Brain pericyte (primary cell): ENCODE measurements around the gene E2F7.
A peak's percentile ranks its signal among the peaks of the same experiment; 100 is the strongest.

Source experiments
- DNase-seq: peaks from one replicate; pipeline ENCODE4 v3.0.0-alpha.2; 2012; ENCODE audit warnings: low read depth, low spot score

The E2F7 gene

DNA sequence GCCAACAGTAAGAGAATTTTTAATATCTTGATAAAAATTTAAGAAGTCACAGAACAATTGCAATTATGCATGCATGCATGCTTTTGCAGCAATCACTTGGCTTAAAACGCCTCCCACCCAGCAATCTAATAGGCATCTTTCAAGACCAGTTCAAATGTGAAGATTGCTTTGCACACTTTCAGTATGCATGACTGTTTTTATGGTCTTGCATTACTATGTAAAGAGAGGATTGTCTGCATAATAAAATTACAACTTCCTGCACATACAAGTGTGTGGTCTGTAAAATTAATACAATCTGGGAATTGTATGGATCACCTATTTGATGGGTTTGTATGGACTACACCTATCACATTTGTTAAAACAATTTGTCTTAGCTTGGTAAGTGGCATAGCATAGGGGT, 48.8 kb downstream of the E2F7 start:
- no peak for DNase-seq

- DNase-seq, result no peak
Measured at GRCh38 chr12:77013091-77013490, 52.3 kb downstream of the E2F7 start.

GRCh38 chr12:77010691-77011548, 54.4 kb downstream of the E2F7 start:
- DNase-seq, result peak; percentile 20

DNA sequence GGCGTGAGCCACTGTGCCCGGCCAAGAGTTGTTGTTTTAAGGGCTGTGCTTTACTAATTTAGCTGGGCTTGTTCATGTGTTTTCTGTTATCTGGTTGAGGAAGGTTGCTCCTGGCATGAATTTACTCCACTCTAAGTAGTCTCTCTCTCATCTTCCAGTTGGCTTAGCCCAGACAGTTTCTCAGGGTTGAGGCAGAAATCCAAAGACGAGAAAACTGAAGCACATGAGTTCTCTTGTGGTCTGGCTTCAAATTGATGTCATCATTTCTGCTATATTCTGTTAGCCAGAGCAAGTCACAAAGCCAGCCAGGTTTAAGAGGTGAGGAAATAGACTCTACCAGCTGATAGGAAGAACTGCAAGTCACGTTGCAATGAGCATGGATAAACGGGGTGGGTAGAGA, 57.9 kb downstream of the E2F7 start:
- no peak for DNase-seq

DNA sequence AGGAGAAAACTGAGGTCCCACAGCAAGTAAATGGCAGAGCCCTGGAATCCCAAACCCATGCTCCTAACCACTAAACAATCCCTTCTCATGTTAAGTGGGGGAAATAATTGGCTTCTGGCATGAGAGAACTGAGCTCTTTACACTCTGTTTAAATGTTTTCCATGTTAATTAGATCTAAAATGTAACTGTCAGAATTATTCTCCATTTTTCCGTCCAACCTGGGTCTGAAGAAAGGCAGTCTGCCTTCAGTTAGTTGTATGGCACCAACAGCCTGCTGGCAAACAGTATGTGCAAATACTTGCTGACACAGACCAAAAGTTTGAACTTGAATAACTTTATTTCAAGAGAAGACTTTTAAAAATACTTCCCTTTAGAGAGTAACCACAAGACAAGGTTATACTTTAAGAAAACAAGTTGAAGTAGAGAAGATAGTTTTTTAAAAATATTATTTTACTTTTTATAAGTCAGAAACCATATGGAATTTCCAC, 59.7 kb downstream of the E2F7 start:
- no peak for DNase-seq

- DNase-seq, result no peak
Measured at GRCh38 chr12:77003914-77004313, 61.5 kb downstream of the E2F7 start.

GRCh38 chr12:77003246-77003645, 62.1 kb downstream of the E2F7 start:
- DNase-seq, result no peak

DNA sequence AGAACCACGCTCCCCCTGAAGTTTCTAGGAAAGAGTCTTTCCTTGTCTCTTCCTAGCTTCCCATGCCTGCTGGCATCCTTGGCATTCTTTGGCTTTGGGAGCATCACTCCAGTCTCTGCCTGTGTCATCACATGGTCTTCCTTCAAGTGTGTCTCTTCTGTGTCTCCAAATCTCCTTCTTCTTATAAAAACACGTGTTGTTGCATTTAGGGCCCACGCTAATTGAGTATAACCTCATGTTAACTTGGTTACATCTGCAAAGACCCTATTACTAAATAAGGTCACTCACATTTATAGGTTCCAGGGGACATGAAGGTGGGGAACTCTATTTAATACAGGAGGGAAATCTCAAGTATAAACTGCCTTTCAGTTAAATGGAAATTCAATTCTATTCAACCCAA, 63.0 kb downstream of the E2F7 start:
- no peak for DNase-seq

DNA sequence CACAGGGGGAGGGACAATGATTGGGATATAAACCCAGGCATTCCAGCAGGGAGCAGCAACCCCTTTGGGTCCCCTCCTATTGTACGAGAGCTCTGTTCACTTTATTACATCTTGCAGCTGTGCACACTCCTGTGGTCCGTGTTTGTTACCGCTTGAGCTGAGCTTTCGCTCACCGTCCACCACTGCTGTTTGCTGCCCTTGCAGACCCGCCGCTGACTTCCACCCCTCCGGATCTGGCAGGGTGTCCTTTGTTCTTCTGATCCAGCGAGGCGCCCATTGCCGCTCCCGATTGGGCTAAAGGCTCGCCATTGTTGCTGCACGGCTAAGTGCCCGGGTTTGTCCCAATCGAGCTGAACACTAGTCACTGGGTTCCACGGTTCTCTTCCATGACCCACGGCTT, 64.1 kb downstream of the E2F7 start:
- no peak for DNase-seq

- no peak for DNase-seq
Measured at GRCh38 chr12:76998908-76999556, 66.3 kb downstream of the E2F7 start.

DNA sequence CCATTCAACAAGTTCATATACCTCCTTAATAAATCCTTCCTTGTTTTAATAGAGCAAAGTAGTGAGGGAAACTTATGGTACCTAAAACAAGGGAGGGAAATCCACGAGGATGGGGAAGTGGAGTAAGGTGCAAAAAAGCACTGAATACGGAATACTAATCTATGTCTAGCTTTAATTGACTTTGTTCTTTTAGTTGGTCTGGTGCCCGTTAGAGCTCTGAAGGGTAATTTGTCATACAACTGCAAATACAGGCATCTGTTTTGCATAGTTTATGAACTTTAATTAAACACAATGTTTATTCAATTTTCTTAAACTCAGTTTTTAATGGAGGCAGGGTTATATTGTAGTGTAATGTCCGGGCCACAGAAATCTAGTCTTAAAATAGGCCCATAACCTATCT, 67.0 kb downstream of the E2F7 start:
- no peak for DNase-seq

- no peak for DNase-seq
Measured at GRCh38 chr12:76997011-76997780, 68.2 kb downstream of the E2F7 start.

DNA sequence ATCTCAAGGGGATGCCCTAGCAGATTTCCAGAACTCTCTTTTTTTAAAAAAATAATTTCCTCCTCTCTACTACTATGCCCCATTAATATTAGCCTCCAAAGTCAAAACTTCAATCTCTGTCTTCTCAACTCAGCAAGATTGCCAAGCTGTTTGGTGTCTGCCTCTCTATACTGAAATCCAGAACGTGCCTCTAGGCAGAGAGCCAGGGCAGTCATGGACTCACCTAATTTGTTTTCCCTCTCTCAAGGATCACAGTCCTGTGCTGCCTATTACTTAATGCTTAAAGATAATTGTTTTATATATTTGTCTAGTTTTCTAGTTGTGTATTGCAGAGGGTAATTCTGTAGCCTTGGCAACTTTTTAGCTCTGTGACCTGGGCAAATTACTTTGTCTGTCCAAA, 74.7 kb downstream of the E2F7 start:
- no peak for DNase-seq

- DNase-seq, result no peak
Measured at GRCh38 chr12:76984566-76984965, 80.8 kb downstream of the E2F7 start.

DNA sequence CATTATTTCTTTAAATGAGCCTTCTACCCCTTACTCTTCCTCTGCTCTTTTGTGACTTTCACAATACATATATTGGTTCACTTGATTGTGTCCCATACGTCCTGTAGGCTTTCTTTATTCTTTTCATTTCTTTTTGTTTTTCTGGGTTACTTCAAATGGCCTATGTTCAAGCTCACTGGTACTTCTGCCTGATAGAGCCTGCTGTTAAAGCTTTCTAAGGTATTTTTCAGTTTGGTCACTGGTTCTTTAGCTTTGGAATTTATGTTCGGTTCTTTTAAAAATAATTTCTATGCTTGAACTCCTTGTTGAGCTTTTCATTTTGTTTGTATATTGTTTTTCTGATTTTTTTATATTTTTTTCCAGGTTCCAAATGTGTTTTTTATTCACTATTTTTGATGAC, 81.9 kb downstream of the E2F7 start:
- DNase-seq, result no peak

GRCh38 chr12:76980196-76980595, 85.2 kb downstream of the E2F7 start:
- DNase-seq, result no peak

DNA sequence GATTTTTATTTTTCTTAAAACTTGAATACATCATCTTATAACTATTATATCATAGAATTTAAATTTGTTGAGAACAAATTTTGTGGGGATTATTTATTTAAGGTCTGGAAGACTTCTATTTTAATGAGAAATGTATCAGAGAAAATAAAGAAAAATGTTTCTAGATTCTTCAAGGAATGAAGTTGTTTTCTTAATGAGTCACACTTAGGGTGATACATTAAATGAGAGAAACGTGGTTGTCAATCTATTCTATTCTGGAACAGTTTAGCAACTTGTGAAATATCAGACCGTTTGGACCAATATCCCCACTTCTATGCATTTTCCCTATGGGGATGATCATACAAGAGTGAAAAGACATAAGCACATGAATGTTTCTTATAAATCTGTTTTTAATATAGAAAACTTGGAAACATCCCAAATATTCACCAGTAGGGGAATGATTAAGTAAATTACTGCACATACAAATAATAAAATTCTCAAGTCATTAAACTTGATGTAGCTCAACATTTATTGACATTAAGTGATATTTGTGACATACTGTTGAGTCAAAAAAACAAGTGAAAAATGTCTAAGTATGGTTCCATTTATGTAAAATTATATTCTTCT, 88.5 kb downstream of the E2F7 start:
- DNase-seq, result no peak
